Ectodermal cell (in vitro differentiated cells): ENCODE measurements around the gene IL17RA.

ENCODE experiments used
- H3K27ac ChIP-seq: 2 replicates; pipeline ENCODE4 v1.7.0; 2013; ENCODE audit warnings: mild to moderate bottlenecking, low read depth, low read length; ENCODE audit not compliant: insufficient read depth, poor library complexity, severe bottlenecking
- H3K27me3 ChIP-seq: 2 replicates; pipeline ENCODE4 v1.7.0; 2013; ENCODE audit warnings: mild to moderate bottlenecking, low read length; ENCODE audit not compliant: insufficient read depth, control insufficient read depth, poor library complexity, severe bottlenecking
- H3K36me3 ChIP-seq: one replicate; pipeline ENCODE4 v1.7.0; 2013; ENCODE audit warnings: low read length; ENCODE audit not compliant: control insufficient read depth, insufficient read depth
- H3K4me1 ChIP-seq: one replicate; pipeline ENCODE4 v1.7.0; 2013; ENCODE audit warnings: low read length; ENCODE audit not compliant: control insufficient read depth, insufficient read depth
- H3K4me3 ChIP-seq: 2 replicates; pipeline ENCODE4 v1.7.0; 2013; ENCODE audit warnings: low read depth, low read length, control low read depth; ENCODE audit not compliant: insufficient read depth
- H3K9me3 ChIP-seq: 2 replicates; pipeline ENCODE4 v1.7.0; 2013; ENCODE audit warnings: mild to moderate bottlenecking, low read length, moderate library complexity; ENCODE audit not compliant: control insufficient read depth
- WGBS, 2 experiments: methylation state at CpG; one replicate each; pipeline ENCODE4 v1.1.7; 2013; ENCODE audit warnings: missing lambda C conversion rate in 2 of 2; 5-methylcytosine and 5-hydroxymethylcytosine counted together

Gene IL17RA

DNA sequence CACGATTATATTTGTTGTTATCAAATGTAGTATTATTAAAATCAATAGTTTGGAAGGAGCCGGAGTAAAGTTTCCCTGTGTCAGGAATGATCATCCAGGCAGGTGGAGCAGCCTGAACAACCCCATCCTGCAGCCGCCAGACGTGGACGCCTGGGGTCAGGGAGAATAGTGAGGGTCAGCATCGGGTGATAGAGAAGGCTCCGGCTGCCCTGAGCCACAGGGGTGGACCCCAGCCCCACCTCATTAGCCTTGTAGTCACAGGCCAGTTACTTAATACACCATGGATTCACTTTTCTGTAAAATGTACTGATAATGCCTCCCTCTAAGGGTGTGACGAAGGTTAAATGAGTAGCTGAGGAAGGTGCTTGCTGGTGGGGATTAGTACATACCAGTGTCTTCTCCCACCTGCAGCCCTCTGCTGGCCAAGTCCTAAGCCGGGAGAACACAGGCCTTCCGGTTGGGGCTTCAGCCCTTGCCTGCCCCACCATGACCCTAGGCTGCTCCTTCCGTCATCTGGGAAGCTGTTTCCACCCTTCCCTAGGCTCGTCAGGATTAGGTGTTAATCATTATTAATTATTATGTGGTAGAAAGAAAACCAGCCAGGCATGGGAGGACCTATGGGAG lies 21.5 kb downstream of the IL17RA start:
- H3K27ac ChIP-seq, result no peak overlapping the region
- H3K4me3 ChIP-seq, result no peak overlapping the region
- 87% methylated on average over 12 of the region's 12 CpGs for WGBS, 2 experiments
- no peaks in the 10 kb centered on the region for H3K27me3 ChIP-seq
- no peaks in the 10 kb centered on the region for H3K4me1 ChIP-seq
- H3K36me3 ChIP-seq, result no peaks in the 10 kb centered on the region
- H3K9me3 ChIP-seq, result no peaks in the 10 kb centered on the region

DNA sequence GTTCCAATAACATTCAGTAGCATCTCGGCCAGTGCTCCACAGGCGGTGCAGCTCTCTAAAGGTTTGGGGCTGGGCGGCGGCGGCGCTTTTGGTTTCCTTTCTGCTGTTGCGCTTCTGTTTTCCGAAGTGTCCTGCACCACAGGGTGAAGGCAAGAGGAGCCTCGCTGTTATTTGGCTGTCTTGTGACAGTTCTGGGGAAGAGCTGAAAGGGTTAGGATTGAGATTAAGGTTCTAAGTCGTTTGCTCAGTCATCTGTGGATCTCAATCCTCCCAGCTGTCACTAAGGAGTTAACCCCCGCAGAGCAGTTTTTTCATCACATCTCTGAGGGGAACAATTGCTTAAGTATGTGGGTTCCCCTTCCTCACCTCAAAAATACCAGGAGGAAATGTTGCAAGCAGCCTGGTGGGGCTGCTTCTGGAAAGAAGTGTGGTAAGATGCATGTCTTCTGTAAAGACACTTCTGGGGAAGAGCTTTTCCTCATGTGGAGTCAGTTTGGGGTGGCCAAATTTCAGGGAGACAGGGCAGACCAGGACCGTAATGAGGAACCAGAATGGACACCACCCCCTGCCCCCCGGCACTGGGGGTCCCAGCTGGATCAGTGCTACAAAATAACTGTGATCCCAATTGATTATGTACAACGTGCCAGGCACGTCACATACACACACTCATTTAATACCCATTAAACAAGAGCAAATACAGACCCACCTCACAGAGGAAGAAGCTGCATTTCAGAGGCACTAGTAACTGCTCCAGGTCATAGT lies 22.2 kb downstream of the IL17RA start:
- Histone ChIP-seq H3K36me3 (no peaks in the 10 kb centered on the region), H3K27ac (no peak overlapping the region), H3K4me3 (no peak overlapping the region), H3K27me3 (no peaks in the 10 kb centered on the region), H3K9me3 (no peaks in the 10 kb centered on the region), H3K4me1 (no peaks in the 10 kb centered on the region)
- WGBS, 2 experiments, result 89 to 93% methylated on average over 15 of the region's 15 CpGs

DNA sequence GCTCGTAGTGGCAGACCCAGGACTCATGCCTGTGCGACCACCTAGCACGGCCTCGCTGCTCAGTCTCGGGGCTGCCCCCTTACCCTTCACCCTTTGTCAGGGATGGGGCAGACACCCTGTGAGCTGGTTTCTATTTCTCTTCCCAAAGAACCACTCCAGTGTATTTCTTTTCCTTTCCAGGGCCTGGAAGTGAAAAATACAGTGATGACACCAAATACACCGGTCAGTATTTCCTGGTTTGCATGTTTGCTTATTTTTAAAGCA lies 22.7 kb downstream of the IL17RA start:
- no peaks in the 10 kb centered on the region for H3K4me1 ChIP-seq
- H3K36me3 ChIP-seq, result no peaks in the 10 kb centered on the region
- no peak overlapping the region for H3K27ac ChIP-seq
- no peak overlapping the region for H3K4me3 ChIP-seq
- WGBS, 2 experiments, result 94 to 96% methylated on average over 6 of the region's 6 CpGs
- H3K9me3 ChIP-seq, result no peaks in the 10 kb centered on the region
- no peaks in the 10 kb centered on the region for H3K27me3 ChIP-seq

DNA sequence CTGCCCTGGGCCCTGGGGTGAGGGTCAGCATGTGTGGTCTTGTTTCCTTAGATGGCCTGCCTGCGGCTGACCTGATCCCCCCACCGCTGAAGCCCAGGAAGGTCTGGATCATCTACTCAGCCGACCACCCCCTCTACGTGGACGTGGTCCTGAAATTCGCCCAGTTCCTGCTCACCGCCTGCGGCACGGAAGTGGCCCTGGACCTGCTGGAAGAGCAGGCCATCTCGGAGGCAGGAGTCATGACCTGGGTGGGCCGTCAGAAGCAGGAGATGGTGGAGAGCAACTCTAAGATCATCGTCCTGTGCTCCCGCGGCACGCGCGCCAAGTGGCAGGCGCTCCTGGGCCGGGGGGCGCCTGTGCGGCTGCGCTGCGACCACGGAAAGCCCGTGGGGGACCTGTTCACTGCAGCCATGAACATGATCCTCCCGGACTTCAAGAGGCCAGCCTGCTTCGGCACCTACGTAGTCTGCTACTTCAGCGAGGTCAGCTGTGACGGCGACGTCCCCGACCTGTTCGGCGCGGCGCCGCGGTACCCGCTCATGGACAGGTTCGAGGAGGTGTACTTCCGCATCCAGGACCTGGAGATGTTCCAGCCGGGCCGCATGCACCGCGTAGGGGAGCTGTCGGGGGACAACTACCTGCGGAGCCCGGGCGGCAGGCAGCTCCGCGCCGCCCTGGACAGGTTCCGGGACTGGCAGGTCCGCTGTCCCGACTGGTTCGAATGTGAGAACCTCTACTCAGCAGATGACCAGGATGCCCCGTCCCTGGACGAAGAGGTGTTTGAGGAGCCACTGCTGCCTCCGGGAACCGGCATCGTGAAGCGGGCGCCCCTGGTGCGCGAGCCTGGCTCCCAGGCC lies 23.7 kb downstream of the IL17RA start:
- H3K9me3 ChIP-seq, result no peaks in the 10 kb centered on the region
- WGBS, 2 experiments, result 95 to 96% methylated on average over 66 of the region's 66 CpGs
- H3K36me3 ChIP-seq, result no peaks in the 10 kb centered on the region
- H3K4me1 ChIP-seq, result no peaks in the 10 kb centered on the region
- H3K27me3 ChIP-seq, result no peaks in the 10 kb centered on the region
- no peak overlapping the region for H3K27ac ChIP-seq
- H3K4me3 ChIP-seq, result no peak overlapping the region

DNA sequence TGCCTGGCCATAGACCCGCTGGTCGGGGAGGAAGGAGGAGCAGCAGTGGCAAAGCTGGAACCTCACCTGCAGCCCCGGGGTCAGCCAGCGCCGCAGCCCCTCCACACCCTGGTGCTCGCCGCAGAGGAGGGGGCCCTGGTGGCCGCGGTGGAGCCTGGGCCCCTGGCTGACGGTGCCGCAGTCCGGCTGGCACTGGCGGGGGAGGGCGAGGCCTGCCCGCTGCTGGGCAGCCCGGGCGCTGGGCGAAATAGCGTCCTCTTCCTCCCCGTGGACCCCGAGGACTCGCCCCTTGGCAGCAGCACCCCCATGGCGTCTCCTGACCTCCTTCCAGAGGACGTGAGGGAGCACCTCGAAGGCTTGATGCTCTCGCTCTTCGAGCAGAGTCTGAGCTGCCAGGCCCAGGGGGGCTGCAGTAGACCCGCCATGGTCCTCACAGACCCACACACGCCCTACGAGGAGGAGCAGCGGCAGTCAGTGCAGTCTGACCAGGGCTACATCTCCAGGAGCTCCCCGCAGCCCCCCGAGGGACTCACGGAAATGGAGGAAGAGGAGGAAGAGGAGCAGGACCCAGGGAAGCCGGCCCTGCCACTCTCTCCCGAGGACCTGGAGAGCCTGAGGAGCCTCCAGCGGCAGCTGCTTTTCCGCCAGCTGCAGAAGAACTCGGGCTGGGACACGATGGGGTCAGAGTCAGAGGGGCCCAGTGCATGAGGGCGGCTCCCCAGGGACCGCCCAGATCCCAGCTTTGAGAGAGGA lies 24.5 kb downstream of the IL17RA start:
- WGBS, 2 experiments, result 94% methylated on average over 42 of the region's 42 CpGs
- Histone ChIP-seq H3K27ac (no peak overlapping the region), H3K4me3 (no peak overlapping the region), H3K27me3 (no peaks in the 10 kb centered on the region), H3K36me3 (no peaks in the 10 kb centered on the region), H3K9me3 (no peaks in the 10 kb centered on the region), H3K4me1 (no peaks in the 10 kb centered on the region)

DNA sequence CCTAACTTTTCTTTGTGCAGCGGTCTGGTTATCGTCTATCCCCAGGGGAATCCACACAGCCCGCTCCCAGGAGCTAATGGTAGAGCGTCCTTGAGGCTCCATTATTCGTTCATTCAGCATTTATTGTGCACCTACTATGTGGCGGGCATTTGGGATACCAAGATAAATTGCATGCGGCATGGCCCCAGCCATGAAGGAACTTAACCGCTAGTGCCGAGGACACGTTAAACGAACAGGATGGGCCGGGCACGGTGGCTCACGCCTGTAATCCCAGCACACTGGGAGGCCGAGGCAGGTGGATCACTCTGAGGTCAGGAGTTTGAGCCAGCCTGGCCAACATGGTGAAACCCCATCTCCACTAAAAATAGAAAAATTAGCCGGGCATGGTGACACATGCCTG lies 25.2 kb downstream of the IL17RA start:
- Histone ChIP-seq H3K27me3 (no peaks in the 10 kb centered on the region), H3K27ac (no peak overlapping the region), H3K4me1 (no peaks in the 10 kb centered on the region), H3K4me3 (no peak overlapping the region), H3K36me3 (no peaks in the 10 kb centered on the region), H3K9me3 (no peaks in the 10 kb centered on the region)
- 88% methylated on average over 16 of the region's 16 CpGs for WGBS, 2 experiments

DNA sequence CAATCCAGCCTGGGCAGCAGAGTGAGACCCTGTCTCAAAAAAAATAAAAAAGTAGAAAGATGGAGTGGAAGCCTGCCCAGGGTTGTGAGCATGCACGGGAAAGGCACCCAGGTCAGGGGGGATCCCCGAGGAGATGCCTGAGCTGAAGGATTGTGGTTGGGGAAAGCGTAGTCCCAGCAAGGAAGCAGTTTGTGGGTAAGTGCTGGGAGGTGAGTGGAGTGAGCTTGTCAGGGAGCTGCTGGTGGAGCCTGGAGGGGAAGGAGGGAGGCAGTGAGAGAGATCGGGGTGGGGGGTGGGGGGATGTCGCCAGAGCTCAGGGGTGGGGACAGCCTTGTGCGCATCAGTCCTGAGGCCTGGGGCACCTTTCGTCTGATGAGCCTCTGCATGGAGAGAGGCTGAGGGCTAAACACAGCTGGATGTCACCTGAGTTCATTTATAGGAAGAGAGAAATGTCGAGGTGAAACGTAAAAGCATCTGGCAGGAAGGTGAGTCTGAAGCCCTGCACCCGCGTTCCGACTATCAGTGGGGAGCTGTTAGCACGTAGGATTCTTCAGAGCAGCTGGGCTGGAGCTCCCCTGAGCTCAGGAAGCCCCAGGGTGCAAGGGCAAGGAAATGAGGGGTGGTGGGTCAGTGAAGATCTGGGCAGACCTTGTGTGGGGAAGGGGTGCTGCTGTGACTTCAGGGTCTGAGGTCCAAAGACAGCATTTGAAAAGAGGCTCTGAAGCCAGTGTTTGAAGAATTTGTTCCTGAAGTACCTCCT lies 26.2 kb downstream of the IL17RA start:
- H3K27me3 ChIP-seq, result no peaks in the 10 kb centered on the region
- H3K9me3 ChIP-seq, result no peaks in the 10 kb centered on the region
- H3K27ac ChIP-seq, result no peak overlapping the region
- no peaks in the 10 kb centered on the region for H3K36me3 ChIP-seq
- no peak overlapping the region for H3K4me3 ChIP-seq
- H3K4me1 ChIP-seq, result no peaks in the 10 kb centered on the region
- 83 to 86% methylated on average over 13 of the region's 13 CpGs for WGBS, 2 experiments

DNA sequence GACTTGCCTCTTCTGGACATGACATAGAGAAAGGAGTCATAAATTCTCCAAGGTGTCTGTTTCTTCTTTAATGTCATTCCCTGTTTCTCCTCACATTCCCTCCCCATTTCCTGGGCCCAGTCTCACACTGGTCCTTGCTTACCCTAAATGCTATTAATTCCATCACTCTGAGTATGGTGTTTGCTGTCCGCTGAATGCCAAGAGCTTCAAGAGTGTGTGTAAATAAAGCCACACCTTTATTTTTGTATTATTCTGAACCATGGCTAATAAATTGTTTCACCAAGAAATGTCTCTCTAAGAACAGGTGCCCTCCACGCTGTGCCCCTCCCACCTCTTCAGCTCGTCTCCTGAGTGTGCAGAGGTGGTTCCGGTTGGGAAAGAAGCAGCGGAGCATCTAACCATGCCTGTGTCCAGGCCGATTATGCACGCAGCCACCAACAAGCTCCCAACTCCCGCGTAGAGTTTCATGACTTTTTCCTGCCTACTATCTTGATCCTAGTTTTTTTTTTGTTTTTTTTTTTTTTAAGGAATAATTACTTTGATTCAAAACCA lies 27.8 kb downstream of the IL17RA start:
- Histone ChIP-seq H3K27ac (no peak overlapping the region), H3K4me1 (peaks cover 10% of the 10 kb centered on the region), H3K9me3 (no peaks in the 10 kb centered on the region), H3K36me3 (no peaks in the 10 kb centered on the region), H3K4me3 (no peak overlapping the region), H3K27me3 (no peaks in the 10 kb centered on the region)
- WGBS, 2 experiments, result 91 to 93% methylated on average over 8 to 9 of the region's 9 CpGs

DNA sequence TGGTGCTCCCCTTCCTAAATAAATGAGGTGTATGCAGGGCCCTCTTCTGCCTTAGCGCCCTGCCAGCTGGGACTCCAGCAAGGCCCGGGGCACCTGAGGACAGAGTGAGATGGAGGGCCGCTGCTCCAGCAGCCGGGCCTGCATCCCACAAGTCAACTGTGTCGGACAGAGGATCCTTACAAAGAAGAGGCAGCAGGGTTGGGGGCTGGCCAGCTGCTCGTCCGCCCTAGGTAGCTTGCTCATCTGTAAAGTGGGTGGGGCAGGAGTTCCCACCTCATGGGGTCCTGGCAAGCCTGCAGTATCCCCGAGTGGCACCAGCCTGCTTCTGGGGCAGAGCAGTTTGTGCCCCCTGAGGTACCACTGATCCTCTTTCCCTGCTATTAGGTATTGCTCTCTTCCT lies 28.8 kb downstream of the IL17RA start:
- Histone ChIP-seq H3K4me3 (no peak overlapping the region), H3K27me3 (no peaks in the 10 kb centered on the region), H3K36me3 (no peaks in the 10 kb centered on the region), H3K27ac (no peak overlapping the region), H3K4me1 (peaks cover 10% of the 10 kb centered on the region), H3K9me3 (no peaks in the 10 kb centered on the region)
- 86 to 87% methylated on average over 8 of the region's 8 CpGs for WGBS, 2 experiments
